GM23338 (cell line): ENCODE data around the gene DAW1. TPM values are rescaled to one million over a fixed set of nuclear protein-coding genes. Genes with fewer than 3 reads are reported as not detected.
A peak's percentile ranks its signal among the peaks of the same experiment; 100 is the strongest.

Experiments used
- ATAC-seq: fragments of 200-7000 bp; cut with Tn5 transposase; 3 replicates; pipeline ENCODE4 v1.9.1; 2020
- DNase-seq: peaks from one replicate; pipeline ENCODE4 v3.0.0-alpha.2; 2015; ENCODE audit warnings: low spot score
- H2AFZ ChIP-seq: fragments of 200-600 bp; sonication (generic); 2 replicates; pipeline ENCODE4 v1.8.0; 2016; ENCODE audit warnings: antibody characterized with exemption, mild to moderate bottlenecking, moderate library complexity
- H3F3A ChIP-seq: fragments of 200-600 bp; sonication (generic); replicated peaks from 2 replicates; pipeline ENCODE4 v1.8.0; 2017; ENCODE audit warnings: antibody characterized with exemption, mixed run types, low read depth
- H3K27ac ChIP-seq: fragments of 200-600 bp; sonication (generic); 2 replicates; pipeline ENCODE4 v1.6.1; 2016; ENCODE audit warnings: low read depth
- H3K27me3 ChIP-seq: fragments of 200-600 bp; sonication (generic); 2 replicates; pipeline ENCODE4 v1.8.0; 2016; ENCODE audit warnings: mild to moderate bottlenecking, mixed run types, moderate library complexity; ENCODE audit not compliant: insufficient read depth
- H3K36me3 ChIP-seq: fragments of 200-600 bp; sonication (generic); 2 replicates; pipeline ENCODE4 v1.8.0; 2016; ENCODE audit warnings: mild to moderate bottlenecking; ENCODE audit not compliant: insufficient read depth
- H3K4me1 ChIP-seq: fragments of 200-600 bp; sonication (generic); 2 replicates; pipeline ENCODE4 v1.8.0; 2016; ENCODE audit warnings: mild to moderate bottlenecking, moderate library complexity; ENCODE audit not compliant: insufficient read depth
- H3K4me2 ChIP-seq: fragments of 200-600 bp; sonication (generic); 2 replicates; pipeline ENCODE4 v1.7.1; 2017; ENCODE audit warnings: mixed run types
- H3K4me3 ChIP-seq: fragments of 200-600 bp; sonication (generic); 2 replicates; pipeline ENCODE4 v1.6.1; 2016; ENCODE audit warnings: mixed run types
- H3K79me2 ChIP-seq: fragments of 200-600 bp; sonication (generic); replicated peaks from 2 replicates; pipeline ENCODE4 v1.8.0; 2017; ENCODE audit warnings: mild to moderate bottlenecking; ENCODE audit not compliant: insufficient read depth
- H3K9me2 ChIP-seq: fragments of 200-600 bp; sonication (generic); 2 replicates; pipeline ENCODE4 v1.8.0; 2017; ENCODE audit not compliant: insufficient read depth
- H4K20me1 ChIP-seq: fragments of 200-600 bp; sonication (generic); replicated peaks from 2 replicates; pipeline ENCODE4 v1.8.0; 2017; ENCODE audit warnings: mild to moderate bottlenecking; ENCODE audit not compliant: insufficient read depth
- H3K27ac Mint-ChIP-seq: 2 replicates; pipeline ENCODE4 v1.8.0; 2020; ENCODE audit warnings: inconsistent platforms, mild to moderate bottlenecking, moderate library complexity, mixed read lengths
- H3K27me3 Mint-ChIP-seq: 3 replicates; pipeline ENCODE4 v1.8.0; 2022; ENCODE audit warnings: low read depth, mild to moderate bottlenecking, moderate library complexity, mixed read lengths, inconsistent platforms; ENCODE audit not compliant: insufficient read depth, poor library complexity
- H3K36me3 Mint-ChIP-seq: 3 replicates; pipeline ENCODE4 v1.8.0; 2021; ENCODE audit warnings: low read depth, mild to moderate bottlenecking, inconsistent platforms, moderate library complexity, mixed read lengths
- H3K4me1 Mint-ChIP-seq: 3 replicates; pipeline ENCODE4 v1.8.0; 2020; ENCODE audit warnings: mild to moderate bottlenecking, inconsistent platforms, mixed read lengths
- H3K4me3 Mint-ChIP-seq: 3 replicates; pipeline ENCODE4 v1.8.0; 2021; ENCODE audit warnings: moderate library complexity, mild to moderate bottlenecking, inconsistent platforms, mixed read lengths
- H3K9me3 Mint-ChIP-seq: 3 replicates; pipeline ENCODE4 v1.8.0; 2020; ENCODE audit warnings: moderate library complexity, mild to moderate bottlenecking, inconsistent platforms, mixed read lengths
- CREB1 ChIP-seq: fragments of 250-450 bp; sonication (Bioruptor Pico); IDR thresholded peaks from 2 replicates; pipeline ENCODE4 v1.5.0; 2020; ENCODE audit warnings: low read depth, mild to moderate bottlenecking, moderate library complexity
- EZH2 ChIP-seq: fragments of 200-600 bp; sonication (generic); IDR thresholded peaks from one replicate; pipeline ENCODE4 v1.8.0; 2017; ENCODE audit warnings: antibody characterized with exemption, mild to moderate bottlenecking, low read depth; ENCODE audit not compliant: unreplicated experiment
- JUNB ChIP-seq: IDR thresholded peaks from one replicate; pipeline ENCODE4 v1.6.1; 2016; ENCODE audit warnings: antibody characterized with exemption; ENCODE audit not compliant: unreplicated experiment
- NANOG ChIP-seq: IDR thresholded peaks from 2 replicates; pipeline ENCODE4 v1.6.1; 2016; ENCODE audit warnings: antibody characterized with exemption, borderline replicate concordance
- POLR2AphosphoS5 ChIP-seq: IDR thresholded peaks from 2 replicates; pipeline ENCODE4 v1.6.1; 2016; ENCODE audit warnings: antibody characterized with exemption, low read depth
- STAT1 ChIP-seq: IDR thresholded peaks from one replicate; pipeline ENCODE4 v1.6.1; 2016; ENCODE audit warnings: antibody characterized with exemption; ENCODE audit not compliant: unreplicated experiment
- ZNF114 ChIP-seq: fragments of 250-450 bp; sonication (Bioruptor Pico); IDR thresholded peaks from 2 replicates; pipeline ENCODE4 v1.5.0; 2020; ENCODE audit warnings: mild to moderate bottlenecking, moderate library complexity
- ZNF331 ChIP-seq: fragments of 250-450 bp; sonication (Bioruptor Pico); IDR thresholded peaks from 2 replicates; pipeline ENCODE4 v1.5.0; 2020; ENCODE audit warnings: low read depth, mild to moderate bottlenecking, moderate library complexity
- ZNF462 ChIP-seq: fragments of 250-450 bp; sonication (Bioruptor Pico); IDR thresholded peaks from 2 replicates; pipeline ENCODE4 v1.5.0; 2020; ENCODE audit warnings: mild to moderate bottlenecking, moderate library complexity
- polyA plus RNA-seq: library from polyadenylated mRNA; unstranded; fragments of >200 nt; fragmentation: Nextera tagmentation; extraction: Ambion mirVana; gene quantifications from 2 replicates; pipeline ENCODE4 v1.2.1, GENCODE V29; 2016
- total RNA-seq: library from RNA; depleted of rRNA; stranded (reverse); fragments of >200 nt; shearing (Covaris generic); gene quantifications from 2 replicates; pipeline ENCODE4 v1.2.3, GENCODE V29; 2014

Gene DAW1
- total and polyA plus RNA-seq, 2 experiments from 2014 or later, result 0.71 to 2.0 TPM

- TF ChIP-seq ZNF462 (CRISPR knock-in tag), result no peak
- TF ChIP-seq JUNB, result no peak
- no peak for TF ChIP-seq ZNF331 (CRISPR knock-in tag)
- no peak for TF ChIP-seq POLR2AphosphoS5
- no peak for TF ChIP-seq EZH2
Observed at GRCh38 chr2:227853204-227853629, 18.2 kb upstream of the DAW1 start (continued).

GRCh38 chr2:227853765-227854271 lies 17.6 kb upstream of the DAW1 start:
- Mint-ChIP-seq H3K36me3 (no peaks in the 10 kb centered on the region), H3K4me3 (no peak overlapping the region), H3K9me3 (no peaks in the 10 kb centered on the region), H3K4me1 (peaks cover 9% of the 10 kb centered on the region), H3K27me3 (peaks cover 7% of the 10 kb centered on the region), H3K27ac (no peak overlapping the region)
- no peak overlapping the region for H3K27ac ChIP-seq
- H4K20me1 ChIP-seq, result no peaks in the 10 kb centered on the region
- H3K9me2 ChIP-seq, result peaks cover 15% of the 10 kb centered on the region; the same call in 1 of the 2 replicates
- no peaks in the 10 kb centered on the region for H3F3A ChIP-seq
- no peak overlapping the region for H3K4me2 ChIP-seq
- DNase-seq (no peak), ATAC-seq (no peak)
- H3K79me2 ChIP-seq, result no peaks in the 10 kb centered on the region
- peaks cover 2% of the 10 kb centered on the region; the same call in 1 of the 2 replicates for H3K4me1 ChIP-seq
- no peak overlapping the region for H3K4me3 ChIP-seq
- H2AFZ ChIP-seq, result peak overlapping the region; percentile 66; the same call in 1 of the 2 replicates
- no peaks in the 10 kb centered on the region for H3K27me3 ChIP-seq
- no peaks in the 10 kb centered on the region for H3K36me3 ChIP-seq
- TF ChIP-seq NANOG (no peak), STAT1 (no peak), ZNF114 (CRISPR knock-in tag) (no peak), EZH2 (no peak), POLR2AphosphoS5 (no peak), ZNF462 (CRISPR knock-in tag) (no peak), CREB1 (CRISPR knock-in tag) (no peak)
